ENCODE results near the gene ARHGAP26.

DNA sequence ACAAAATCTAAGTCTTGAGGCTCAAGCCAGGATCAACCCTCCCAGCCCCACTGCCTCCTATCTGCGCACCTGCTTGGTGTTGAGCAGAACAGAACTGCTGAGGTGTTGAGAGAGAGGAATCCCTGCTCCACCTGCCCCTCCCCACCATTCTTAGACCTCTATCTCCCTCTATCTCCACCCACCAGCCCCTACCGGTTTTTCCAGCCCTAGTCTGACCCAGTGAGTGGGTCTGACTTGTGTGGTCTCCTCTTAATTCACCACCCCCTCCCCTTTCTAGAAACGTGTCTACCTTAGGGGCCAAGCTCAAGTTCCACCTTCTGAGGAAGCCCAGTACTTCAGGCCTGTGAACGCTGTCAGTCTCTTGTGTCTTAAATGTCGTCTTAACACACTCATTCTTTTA is 93.7 kb downstream of the ARHGAP26 start:
- no peak for TF ChIP-seq POLR2A (IDR thresholded peaks at IDR 0.05; ENCODE audit: borderline replicate concordance, extremely low read depth, insufficient read depth, insufficient read length)
- no peak for TF ChIP-seq POLR2AphosphoS5 (IDR thresholded peaks at IDR 0.05; ENCODE audit: low read depth, low read length)
- TF ChIP-seq CTCF (IDR thresholded peaks at IDR 0.05 in 2 of 3, conservative IDR thresholded peaks at IDR 0.05 in 1 of 3; ENCODE audit: borderline replicate concordance in 1 of 3, insufficient read depth in 1 of 3, low read depth in 2 of 3, low read length in 2 of 3), result no peak
- no peak for TF ChIP-seq CBX3 (IDR thresholded peaks at IDR 0.05; ENCODE audit: low read depth)
- no peak for TF ChIP-seq REST (IDR thresholded peaks at IDR 0.05; ENCODE audit: low read depth)
- no peak for TF ChIP-seq TCF7L2 (IDR thresholded peaks at IDR 0.05; ENCODE audit: borderline replicate concordance, extremely low read depth, insufficient read depth, insufficient read length)
- no peak for TF ChIP-seq ELF1 (IDR thresholded peaks at IDR 0.05; ENCODE audit: borderline replicate concordance, low read depth)
- no peak for TF ChIP-seq JUND (IDR thresholded peaks at IDR 0.05)
- no peak for TF ChIP-seq YY1 (IDR thresholded peaks at IDR 0.05; ENCODE audit: extremely low read depth, insufficient replicate concordance, low read depth, low read length)
- no peak for TF ChIP-seq SRF (IDR thresholded peaks at IDR 0.05; ENCODE audit: low read depth)
- no peak for TF ChIP-seq MAX (IDR thresholded peaks at IDR 0.05)
